ENCODE measurements around the gene MTHFD1L. TPM values are rescaled to one million over a fixed set of nuclear protein-coding genes. Genes with fewer than 3 reads are reported as not detected.

Gene MTHFD1L
- total and polyA plus RNA-seq, 9 of the 15 experiments (the other 6 are each of a cell fraction or from before 2014, with no cell fraction given): 20.9 to 128 (median 61.0) TPM

DNA sequence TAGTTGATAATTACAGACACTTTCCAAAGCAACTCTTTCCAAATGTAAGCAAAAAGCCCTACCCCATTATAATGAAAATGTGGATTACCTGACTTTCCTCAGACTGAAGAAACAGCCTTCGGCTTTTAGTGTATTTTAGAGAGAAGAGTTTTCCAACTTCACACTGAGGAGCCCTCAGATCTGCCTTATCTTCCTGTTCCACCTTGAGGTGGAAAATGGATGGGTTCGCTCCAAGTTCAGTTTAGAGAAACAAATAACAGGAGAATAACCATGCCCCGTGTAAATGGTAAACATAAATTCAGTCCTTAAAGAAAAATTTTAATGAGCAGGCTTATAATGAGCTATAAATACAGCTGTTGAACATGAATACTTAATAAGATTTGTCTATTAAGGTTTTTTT, 21.1 kb upstream of the MTHFD1L start (continued):
- TF ChIP-seq, protein P1, sequence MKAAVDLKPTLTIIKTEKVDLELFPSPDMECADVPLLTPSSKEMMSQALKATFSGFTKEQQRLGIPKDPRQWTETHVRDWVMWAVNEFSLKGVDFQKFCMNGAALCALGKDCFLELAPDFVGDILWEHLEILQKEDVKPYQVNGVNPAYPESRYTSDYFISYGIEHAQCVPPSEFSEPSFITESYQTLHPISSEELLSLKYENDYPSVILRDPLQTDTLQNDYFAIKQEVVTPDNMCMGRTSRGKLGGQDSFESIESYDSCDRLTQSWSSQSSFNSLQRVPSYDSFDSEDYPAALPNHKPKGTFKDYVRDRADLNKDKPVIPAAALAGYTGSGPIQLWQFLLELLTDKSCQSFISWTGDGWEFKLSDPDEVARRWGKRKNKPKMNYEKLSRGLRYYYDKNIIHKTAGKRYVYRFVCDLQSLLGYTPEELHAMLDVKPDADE (conservative IDR thresholded peaks at IDR 0.05; ENCODE audit: control insufficient read depth, low read depth, low read length): no peak
- no peak for TF ChIP-seq FOXK2 (conservative IDR thresholded peaks at IDR 0.05 in 1 of 2, IDR thresholded peaks at IDR 0.05 in 1 of 2; ENCODE audit: low read depth in 2 of 2)
- TF ChIP-seq, protein P2, sequence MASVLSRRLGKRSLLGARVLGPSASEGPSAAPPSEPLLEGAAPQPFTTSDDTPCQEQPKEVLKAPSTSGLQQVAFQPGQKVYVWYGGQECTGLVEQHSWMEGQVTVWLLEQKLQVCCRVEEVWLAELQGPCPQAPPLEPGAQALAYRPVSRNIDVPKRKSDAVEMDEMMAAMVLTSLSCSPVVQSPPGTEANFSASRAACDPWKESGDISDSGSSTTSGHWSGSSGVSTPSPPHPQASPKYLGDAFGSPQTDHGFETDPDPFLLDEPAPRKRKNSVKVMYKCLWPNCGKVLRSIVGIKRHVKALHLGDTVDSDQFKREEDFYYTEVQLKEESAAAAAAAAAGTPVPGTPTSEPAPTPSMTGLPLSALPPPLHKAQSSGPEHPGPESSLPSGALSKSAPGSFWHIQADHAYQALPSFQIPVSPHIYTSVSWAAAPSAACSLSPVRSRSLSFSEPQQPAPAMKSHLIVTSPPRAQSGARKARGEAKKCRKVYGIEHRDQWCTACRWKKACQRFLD (CRISPR knock-in tag; IDR thresholded peaks at IDR 0.05): no peak
- TF ChIP-seq, protein P3, sequence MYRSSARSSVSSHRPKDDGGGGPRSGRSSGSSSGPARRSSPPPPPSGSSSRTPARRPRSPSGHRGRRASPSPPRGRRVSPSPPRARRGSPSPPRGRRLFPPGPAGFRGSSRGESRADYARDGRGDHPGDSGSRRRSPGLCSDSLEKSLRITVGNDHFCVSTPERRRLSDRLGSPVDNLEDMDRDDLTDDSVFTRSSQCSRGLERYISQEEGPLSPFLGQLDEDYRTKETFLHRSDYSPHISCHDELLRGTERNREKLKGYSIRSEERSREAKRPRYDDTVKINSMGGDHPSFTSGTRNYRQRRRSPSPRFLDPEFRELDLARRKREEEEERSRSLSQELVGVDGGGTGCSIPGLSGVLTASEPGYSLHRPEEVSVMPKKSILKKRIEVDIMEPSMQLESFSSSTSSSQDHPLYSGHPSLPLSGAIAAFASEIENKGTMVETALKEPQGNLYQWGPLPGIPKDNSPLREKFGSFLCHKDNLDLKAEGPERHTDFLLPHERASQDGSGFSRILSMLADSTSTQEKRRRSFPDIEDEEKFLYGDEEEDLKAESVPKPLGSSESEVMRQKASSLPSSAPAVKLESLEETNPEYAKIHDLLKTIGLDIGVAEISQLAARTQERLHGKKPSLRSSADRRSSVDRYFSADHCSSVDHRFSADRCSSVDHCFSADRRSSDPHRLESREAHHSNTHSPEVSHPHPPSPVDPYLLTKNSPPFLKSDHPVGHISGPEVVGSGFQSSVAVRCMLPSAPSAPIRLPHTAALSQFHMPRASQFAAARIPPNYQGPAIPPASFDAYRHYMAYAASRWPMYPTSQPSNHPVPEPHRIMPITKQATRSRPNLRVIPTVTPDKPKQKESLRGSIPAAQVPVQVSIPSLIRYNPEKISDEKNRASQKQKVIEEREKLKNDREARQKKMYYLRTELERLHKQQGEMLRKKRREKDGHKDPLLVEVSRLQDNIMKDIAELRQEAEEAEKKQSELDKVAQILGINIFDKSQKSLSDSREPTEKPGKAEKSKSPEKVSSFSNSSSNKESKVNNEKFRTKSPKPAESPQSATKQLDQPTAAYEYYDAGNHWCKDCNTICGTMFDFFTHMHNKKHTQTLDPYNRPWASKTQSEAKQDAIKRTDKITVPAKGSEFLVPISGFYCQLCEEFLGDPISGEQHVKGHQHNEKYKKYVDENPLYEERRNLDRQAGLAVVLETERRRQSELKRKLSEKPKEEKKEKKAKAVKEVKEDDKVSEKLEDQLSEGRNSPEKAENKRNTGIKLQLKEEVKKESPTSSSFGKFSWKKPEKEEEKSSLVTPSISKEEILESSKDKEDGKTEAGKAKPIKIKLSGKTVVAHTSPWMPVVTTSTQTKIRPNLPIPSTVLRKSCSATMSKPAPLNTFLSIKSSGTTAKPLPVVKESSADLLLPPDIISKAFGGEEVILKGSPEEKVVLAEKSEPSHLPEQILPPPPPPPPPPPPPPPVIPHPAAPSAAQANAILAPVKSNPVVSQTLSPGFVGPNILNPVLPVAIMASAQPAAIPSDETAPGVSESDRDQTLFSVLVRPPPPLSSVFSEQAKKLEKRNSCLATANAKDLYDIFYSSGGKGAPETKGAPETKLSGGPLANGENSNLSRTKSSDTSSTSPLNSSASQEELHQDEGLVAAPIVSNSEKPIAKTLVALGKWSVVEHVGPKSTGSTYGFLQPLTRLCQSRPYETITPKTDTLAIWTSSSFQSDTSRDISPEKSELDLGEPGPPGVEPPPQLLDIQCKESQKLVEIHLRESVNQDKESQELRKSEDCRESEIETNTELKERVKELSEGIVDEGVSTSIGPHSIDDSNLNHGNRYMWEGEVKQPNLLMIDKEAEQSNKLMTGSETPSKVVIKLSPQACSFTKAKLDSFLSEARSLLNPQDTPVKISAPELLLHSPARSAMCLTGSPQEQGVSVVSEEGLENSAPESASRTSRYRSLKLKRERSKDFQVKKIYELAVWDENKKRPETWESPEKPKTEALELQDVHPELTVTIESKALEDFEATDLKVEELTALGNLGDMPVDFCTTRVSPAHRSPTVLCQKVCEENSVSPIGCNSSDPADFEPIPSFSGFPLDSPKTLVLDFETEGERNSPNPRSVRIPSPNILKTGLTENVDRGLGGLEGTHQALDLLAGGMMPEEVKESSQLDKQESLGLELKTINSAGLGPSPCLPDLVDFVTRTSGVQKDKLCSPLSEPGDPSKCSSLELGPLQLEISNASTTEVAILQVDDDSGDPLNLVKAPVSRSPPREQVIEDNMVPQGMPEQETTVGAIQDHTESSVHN (IDR thresholded peaks at IDR 0.05; ENCODE audit: borderline replicate concordance in 1 of 2, low read depth in 1 of 2): no peak
- TF ChIP-seq SREBF1 (IDR thresholded peaks at IDR 0.05; ENCODE audit: borderline replicate concordance, low read depth, low read length): no peak
- TF ChIP-seq EHMT2 (IDR thresholded peaks at IDR 0.05): peak; percentile 66; the same call in 1 of the 2 replicates
- TF ChIP-seq ZNF134 (CRISPR knock-in tag; conservative IDR thresholded peaks at IDR 0.05): no peak
- no peak for TF ChIP-seq SREBF2 (CRISPR knock-in tag; IDR thresholded peaks at IDR 0.05)
- TF ChIP-seq CBFA2T2 (conservative IDR thresholded peaks at IDR 0.05): peak; percentile 32
- no peak for TF ChIP-seq NR4A1 (CRISPR knock-in tag; IDR thresholded peaks at IDR 0.05)
- no peak for TF ChIP-seq NR4A1 (tag; IDR thresholded peaks at IDR 0.05)
- TF ChIP-seq ZNF282 (CRISPR knock-in tag; IDR thresholded peaks at IDR 0.05): no peak
- TF ChIP-seq ZNF311 (CRISPR knock-in tag; IDR thresholded peaks at IDR 0.05): no peak
- TF ChIP-seq, protein P4, sequence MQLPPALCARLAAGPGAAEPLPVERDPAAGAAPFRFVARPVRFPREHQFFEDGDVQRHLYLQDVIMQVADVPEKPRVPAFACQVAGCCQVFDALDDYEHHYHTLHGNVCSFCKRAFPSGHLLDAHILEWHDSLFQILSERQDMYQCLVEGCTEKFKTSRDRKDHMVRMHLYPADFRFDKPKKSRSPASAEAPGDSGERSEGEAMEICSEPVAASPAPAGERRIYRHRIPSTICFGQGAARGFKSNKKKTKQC (CRISPR knock-in tag; IDR thresholded peaks at IDR 0.05): no peak
- TF ChIP-seq, protein P5, sequence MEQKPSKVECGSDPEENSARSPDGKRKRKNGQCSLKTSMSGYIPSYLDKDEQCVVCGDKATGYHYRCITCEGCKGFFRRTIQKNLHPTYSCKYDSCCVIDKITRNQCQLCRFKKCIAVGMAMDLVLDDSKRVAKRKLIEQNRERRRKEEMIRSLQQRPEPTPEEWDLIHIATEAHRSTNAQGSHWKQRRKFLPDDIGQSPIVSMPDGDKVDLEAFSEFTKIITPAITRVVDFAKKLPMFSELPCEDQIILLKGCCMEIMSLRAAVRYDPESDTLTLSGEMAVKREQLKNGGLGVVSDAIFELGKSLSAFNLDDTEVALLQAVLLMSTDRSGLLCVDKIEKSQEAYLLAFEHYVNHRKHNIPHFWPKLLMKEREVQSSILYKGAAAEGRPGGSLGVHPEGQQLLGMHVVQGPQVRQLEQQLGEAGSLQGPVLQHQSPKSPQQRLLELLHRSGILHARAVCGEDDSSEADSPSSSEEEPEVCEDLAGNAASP (IDR thresholded peaks at IDR 0.05): no peak
- 0 out of 2 replicates have a peak, but pooled peaks have one; percentile 49 for TF ChIP-seq MTA2 (IDR thresholded peaks at IDR 0.05; ENCODE audit: low read depth)

Data from K562 (cell line).